HG03460 (cell line): ENCODE results near the gene TBC1D23.
"Not testable (repeated sequence)": the region's sequence is repeated elsewhere in the genome, so short reads cannot be mapped to it uniquely, and the experiment has no call there.

Experiments
- ATAC-seq: cut with Tn5 transposase; IDR thresholded peaks from one replicate; pipeline ENCODE4 v1.9.1; 2021; ENCODE audit not compliant: unreplicated experiment

The TBC1D23 gene

DNA sequence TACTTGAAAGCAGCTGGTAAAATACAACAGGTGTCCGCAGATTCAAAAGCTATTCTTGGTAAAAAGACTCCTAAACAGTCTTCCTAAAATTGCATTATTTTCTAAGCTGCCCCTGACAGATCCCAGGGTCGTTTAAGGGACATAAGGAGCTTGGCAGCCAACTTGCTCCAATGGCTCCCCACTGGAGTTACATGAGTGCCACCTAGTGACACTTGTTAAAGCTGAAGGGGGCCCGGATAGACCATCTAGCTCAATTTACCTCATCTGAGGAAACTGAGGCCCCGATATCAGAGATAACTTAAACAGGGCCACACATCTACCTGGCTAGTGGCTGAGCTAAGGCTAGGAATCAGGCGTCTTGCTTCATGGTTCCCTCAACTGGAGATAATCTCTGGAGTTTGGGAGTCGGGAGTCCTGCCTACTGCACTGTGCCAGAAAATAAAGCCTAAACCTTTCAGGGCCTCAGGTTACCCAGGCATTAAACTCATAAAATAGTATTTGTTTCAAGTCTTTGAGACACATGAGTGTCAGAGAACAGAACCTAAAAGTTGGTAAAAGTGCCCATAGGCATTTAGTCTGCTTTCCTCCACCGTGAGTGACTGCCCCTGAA, 6.5 kb upstream of the TBC1D23 start:
- no peak for ATAC-seq

DNA sequence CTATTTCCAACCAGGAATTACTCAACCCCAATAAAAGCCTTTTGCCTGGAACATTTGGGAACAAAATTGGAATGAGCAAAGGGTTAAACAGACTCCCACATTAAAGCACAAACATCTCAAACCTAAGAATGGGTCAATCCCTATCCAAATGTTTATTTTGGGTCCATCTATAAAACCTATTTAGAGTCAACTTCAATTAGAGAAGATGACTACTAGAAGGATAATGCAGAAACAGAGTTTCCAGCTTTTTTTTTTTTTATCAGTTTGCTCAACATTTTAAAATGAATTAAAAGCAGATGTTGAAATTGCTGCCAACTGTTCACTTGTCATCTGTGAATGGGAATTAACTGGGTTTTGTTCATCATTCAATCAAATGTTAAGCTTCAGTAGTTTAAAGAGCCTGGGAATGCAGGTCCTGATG, 4.1 kb upstream of the TBC1D23 start:
- no peak for ATAC-seq

GRCh38 chr3:100257586-100257985, 3.2 kb upstream of the TBC1D23 start:
- no peak for ATAC-seq

DNA sequence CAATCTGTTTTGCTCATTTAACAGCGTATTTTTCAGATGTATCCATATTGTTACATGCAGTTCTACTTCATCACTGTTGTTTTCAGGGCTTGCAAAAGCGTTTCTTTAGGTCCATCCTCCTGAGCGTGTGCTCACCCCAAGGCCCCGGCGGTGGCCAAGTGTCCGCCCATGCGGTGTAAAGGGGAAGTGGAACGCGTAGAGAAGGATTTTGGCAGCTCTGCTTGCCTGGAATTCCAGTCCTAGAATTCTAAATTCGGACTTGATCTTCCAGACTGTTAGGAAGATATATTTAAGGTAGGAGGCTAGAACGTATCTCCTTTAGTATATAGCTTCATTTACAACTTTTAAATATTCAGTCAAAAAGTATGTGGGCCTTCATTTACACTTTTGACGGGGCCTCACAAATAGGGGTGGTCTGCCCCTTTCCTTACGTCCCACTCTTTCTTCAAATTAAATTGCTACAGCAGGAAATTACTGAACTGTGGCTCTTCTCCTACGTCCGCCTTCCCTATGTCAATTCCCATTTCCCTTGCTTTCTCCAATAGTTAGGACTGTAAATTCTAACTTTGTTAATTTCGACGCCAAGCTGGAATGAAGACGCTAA, 609 bp upstream of the TBC1D23 start:
- ATAC-seq = no peak

GRCh38 chr3:100261485-100261903, 702 bp downstream of the TBC1D23 start:
- ATAC-seq = no peak

DNA sequence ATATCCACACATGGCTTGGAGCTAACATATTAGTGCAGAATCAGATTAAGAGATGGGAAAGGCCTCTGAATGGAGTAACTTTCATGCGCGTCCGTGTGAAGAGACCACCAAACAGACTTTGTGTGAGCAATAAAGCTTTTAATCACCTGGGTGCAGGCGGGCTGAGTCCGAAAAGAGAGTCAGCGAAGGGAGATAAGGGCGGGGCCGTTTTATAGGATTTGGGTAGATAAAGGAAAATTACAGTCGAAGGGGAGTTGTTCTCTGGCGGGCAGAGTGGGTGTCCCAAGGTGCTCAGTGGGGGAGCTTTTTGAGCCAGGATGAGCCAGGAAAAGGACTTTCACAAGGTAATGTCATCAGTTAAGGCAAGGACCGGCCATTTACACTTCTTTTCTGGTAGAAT, 2.1 kb downstream of the TBC1D23 start:
- not testable (repeated sequence) for ATAC-seq

- no peak for ATAC-seq
Measured at GRCh38 chr3:100263583-100263982, 2.8 kb downstream of the TBC1D23 start.

DNA sequence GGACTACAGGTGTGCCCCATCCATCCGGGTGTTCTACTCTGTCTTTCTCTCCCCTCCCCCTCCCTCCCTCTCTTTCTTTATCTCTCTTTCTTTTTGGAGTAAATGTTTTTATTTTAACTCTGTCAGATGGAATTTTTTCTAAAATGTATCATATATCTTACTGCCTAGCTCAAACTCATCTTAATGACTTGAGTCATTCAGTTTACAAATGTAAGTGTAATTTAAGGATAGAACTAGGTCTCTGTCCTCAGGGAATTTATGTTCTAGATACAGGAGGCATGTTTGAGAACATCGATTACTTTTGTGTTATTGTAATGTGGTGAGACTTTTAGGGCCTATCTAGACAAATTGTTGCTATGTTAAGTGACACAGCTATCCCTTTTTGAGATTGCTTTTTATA, 3.5 kb downstream of the TBC1D23 start:
- ATAC-seq = no peak

DNA sequence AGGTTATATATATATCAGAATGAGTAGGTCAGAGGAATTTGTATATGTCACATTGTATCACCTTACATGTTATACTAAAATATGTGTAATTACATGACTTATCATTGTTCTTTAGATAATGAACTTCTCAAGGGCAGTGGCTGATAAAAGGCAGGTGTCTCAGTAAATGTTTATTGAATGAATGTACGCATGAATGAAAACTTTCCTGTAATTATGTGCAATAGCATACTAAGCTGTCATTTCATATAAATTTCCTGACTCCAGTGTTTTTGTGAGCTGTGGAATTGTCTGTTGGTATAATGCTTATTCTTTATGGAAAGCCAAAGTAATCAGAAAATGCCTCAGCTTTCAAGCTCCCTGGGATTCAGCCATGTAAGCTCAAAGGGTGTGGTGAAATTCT, 4.2 kb downstream of the TBC1D23 start:
- ATAC-seq = no peak

DNA sequence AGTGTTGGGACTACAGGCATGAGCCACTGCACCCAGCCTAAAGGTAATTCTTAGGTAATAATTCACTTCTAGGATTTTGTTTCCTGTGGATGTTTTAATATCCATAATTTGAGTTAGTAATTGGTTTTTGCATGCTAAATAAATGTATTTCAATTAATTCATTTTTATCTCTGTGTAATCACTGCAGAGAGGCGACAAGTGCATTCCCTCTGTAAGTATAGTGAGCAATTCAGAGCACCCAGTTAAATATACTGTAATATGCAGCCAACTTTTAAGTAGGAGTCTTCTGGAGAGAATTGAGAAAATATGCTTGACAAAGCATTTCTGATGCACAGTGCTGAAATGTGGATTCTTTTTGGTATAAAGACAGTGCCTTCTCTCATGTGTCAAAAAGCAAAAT, 5.7 kb downstream of the TBC1D23 start:
- ATAC-seq = no peak

DNA sequence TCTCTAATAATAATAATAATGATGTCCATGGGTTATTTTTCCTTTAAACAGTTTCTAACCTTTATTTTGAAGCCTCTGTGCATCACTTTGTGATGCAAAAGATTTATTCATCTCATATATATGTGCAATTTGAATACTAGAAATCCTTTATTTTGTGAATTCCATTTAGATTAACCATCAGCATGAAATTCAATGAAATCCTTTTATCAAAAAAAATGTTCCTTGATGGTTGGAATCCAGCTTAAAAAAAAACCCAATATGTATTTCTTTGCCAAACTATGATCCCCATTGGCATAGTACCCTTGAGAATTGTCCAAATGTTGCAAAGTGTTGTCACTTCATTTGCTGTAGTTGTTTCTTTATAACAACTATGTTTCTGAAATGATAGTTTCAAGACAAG, 7.4 kb downstream of the TBC1D23 start:
- ATAC-seq = no peak

DNA sequence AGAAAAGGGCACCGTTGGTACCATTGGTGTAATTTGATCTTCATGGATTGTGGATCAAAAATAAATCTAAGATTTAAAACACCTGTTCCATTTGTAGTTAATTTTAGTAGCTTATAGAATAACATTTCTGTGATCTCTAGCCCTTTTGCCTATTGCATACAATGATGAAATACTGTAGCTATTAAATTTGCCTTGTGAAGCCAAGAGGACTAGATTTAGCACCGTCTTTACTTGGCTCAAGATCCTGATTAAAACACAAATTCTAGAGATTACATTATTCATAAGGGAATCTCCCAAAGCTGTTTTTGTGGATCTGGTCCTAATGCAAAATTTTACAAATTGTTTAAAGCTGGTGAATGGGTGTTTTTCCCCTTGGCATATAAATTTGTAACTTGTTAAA, 8.2 kb downstream of the TBC1D23 start:
- no peak for ATAC-seq

DNA sequence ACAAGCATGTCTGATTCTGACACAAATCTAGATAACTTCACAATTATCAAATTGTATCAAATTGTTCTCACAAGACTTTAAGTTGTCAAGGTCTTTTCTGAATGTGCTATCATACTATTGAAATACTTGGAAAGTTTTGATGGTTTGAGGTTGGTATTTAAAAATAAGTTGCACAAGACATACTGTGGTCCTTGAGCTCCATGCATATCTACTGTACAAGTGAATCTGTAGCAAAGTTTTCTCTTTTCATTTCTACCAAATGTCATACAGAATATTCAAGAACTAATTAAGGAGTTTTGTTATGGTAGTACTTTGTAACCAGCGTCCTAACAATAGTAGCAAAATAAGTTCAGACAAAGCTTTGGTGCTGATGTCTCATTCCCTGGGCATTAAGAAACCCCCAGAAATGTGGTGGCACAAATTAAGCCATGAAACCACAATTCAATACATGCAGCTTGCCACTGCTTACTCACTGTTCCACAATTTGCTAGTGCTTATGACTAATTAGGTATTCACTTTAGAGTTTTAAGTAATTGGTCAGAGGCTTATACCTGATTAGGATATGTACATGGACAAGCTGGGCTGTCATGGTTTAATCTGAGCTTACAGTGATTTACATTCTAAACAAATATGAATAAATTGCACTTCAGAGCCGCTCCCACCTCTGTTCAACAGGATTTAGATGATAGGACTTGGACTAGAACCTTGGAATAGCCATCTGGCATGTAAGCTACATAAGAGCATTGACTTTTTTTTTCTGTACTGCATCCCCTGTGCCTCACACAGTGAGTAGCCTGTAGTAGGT, 8.8 kb downstream of the TBC1D23 start:
- no peak for ATAC-seq

GRCh38 chr3:100270215-100270583, 9.4 kb downstream of the TBC1D23 start:
- no peak for ATAC-seq

DNA sequence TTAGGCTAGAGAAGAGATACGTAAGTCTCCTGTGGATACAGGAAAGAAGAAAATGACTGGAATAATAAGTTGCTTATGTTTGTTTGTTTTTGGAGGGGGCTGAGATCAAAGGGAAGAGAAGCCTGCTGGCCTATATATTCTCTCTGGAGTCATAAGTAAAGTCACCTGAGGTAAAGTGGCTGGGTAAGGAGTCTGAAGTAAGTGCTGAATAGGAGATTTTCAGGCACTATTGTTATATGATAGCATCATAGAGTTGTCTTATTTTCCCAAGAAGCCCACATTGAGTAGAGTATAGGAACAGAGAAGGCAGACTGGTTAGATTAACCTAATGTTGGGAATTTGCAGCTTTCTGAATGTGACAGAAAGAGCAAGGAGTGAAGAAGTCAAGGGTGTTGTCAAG, 10.7 kb downstream of the TBC1D23 start:
- ATAC-seq = no peak

GRCh38 chr3:100272797-100273611, 12.2 kb downstream of the TBC1D23 start:
- not testable (repeated sequence) for ATAC-seq

DNA sequence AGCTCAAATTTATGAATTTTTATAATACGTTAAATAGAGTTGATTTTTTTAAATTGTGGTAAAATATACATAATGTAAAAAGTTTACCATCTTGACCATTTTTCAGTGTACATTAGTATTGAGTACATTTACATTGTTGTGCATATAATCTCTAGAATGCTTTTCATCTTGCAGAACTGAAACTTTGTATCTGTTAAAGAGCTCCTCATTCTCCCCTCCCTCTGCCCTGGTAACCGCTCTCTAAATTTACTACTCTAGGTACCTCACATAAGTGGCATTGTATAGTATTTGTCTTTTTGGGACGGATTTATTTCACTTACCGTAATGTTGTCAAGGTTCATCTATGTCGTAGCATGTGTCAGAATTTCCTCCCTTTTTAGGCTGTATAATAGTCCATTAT, 13.6 kb downstream of the TBC1D23 start:
- ATAC-seq = no peak

DNA sequence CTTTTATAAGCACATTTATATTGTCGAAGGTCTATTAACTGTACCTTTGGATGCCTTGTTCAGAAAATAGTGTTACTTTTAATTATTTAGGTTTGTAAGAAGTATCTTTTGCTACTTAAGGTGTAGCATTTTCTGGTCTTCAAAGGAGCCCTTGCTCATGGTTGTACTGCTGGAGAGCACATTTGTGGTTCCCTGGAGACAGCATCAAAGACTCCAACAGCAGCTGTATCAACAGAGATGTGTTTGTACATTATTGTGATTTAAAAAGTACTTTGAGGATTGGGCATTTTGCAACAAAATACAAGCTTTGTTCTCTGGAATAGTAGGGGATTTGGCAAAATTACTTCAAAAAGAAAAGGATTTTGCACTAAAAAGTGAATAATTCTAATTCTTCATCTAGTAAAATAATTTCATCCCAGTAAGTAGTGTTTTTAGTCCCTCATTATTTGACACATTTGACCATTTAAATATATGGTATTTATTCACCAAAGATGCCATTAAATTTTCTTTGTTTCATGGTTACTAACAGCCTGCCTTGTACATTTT, 16.5 kb downstream of the TBC1D23 start:
- no peak for ATAC-seq

DNA sequence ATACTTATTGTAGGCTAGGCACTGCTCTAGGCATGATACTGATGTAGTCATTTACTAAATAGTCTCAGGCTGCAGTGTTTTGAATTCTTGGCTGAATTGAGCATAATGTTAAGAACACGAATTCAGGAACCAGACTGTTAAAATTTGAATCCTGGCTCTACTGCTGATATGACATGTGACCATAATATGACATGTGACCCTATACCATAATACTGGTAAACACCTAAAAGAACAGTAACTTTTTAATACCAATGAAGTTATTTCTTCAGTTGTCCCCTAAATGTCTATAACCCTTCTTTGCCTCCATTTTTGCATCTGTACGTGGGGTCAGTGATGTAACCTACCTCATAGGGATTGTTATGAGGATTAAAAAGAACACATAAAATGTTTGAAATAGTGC, 18.1 kb downstream of the TBC1D23 start:
- ATAC-seq = no peak

- ATAC-seq = no peak
Measured at GRCh38 chr3:100288288-100288894, 27.6 kb downstream of the TBC1D23 start.

- no peak for ATAC-seq
Measured at GRCh38 chr3:100289339-100289738, 28.5 kb downstream of the TBC1D23 start.
